ENCODE measurements around the gene LYZL1.
A peak's percentile ranks its signal among the peaks of the same experiment; 100 is the strongest.
"Not testable (repeated sequence)": the region's sequence is repeated elsewhere in the genome, so short reads cannot be mapped to it uniquely, and the experiment has no call there.

The LYZL1 gene

DNA sequence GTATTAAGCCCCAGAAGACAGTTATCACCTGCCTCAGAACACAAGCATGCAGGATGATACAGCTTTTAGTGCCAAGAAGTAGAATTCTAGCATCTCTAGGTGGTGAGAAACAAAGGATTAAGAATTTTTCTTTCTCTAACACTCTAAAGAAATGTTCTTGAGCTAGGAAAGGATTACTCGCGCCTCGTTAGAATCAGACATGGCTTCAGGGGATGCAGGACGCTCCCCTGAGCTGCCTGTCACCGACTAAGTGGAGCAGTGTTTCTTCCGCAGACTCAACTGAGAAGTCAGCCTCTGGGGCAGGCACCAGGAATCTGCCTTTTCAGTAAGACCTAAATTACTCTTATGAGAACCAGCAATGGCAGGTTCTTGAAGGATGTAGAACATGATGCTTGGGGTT is at the start of gene LYZL1:
Gene LYZL1 (plus strand): TSS at position 165 of the 400 bp plus-strand sequence. CDS start 2,798 bp downstream, outside the sequence.
- DNase-seq (ENCODE audit: low read depth) = not testable (repeated sequence)

DNA sequence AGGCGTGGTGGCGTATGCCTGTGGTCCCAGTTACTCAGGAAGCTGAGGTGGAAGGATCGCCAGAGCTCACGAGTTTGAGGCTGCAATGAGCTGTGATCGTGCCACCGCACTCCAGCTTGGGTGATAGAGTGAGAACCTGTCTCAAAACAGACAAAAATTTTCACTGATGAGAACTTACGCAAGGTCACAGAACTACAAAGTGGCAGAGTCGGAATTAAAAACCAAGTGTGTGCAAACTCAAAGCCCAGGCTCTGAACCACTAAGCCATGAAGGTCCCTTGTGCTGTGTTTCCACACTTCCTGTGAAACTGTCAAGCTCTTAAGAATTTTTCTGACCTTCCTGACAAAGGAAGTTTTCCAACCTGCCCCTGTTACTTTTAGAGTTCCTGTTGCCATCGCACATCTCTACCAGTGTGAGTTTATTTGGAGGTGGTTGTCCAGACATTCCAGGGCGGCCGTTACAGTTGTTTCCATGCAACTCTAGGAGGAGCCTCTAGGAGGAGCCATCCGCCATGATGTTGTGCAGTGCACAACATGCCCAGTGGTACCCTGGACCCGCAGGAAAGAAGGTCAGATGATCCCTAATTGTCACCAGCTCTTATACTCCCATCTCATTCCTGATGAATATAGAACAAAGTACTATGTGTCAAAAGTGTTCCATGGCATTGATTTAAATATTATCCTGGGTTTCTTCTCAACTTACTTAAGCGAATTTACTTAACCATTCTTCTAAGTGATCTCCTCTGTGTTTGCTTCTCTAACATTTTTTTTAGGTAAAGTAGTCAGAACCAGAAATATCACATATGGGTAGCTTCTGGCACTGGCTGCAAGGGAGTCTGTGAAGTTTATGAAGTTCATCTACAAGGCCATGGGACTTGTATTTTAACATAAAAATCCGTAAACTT is 49.0 kb upstream of the LYZL1 start:
- no peak for DNase-seq (ENCODE audit: low read depth)

- no peak for DNase-seq (ENCODE audit: low read depth)
Observed at GRCh38 chr10:29240986-29241660, 47.7 kb upstream of the LYZL1 start.

- no peak for DNase-seq (ENCODE audit: low read depth)
Observed at GRCh38 chr10:29241925-29242324, 46.9 kb upstream of the LYZL1 start.

DNA sequence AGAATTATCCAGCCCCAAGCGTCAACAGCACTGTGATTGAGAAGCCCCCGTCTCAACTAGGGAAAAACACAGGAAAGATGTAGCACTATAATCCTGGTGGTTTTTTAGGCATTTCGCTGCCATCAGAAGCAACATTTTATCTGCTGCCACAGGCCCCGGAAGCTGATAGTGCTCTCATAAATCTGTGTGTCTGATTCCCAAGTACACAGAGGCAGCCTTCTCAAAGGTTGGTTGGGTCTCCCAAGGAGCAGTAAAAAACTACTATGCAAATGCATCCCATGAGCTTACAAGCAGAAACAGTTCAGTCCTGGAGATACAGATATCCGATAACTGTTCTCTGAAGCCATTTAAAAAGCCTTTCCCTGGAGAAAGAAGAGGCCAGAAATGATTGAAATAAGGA is 45.8 kb upstream of the LYZL1 start:
- no peak for DNase-seq (ENCODE audit: low read depth)

- DNase-seq (ENCODE audit: low read depth) = no peak
Observed at GRCh38 chr10:29243750-29244149, 45.1 kb upstream of the LYZL1 start.

DNA sequence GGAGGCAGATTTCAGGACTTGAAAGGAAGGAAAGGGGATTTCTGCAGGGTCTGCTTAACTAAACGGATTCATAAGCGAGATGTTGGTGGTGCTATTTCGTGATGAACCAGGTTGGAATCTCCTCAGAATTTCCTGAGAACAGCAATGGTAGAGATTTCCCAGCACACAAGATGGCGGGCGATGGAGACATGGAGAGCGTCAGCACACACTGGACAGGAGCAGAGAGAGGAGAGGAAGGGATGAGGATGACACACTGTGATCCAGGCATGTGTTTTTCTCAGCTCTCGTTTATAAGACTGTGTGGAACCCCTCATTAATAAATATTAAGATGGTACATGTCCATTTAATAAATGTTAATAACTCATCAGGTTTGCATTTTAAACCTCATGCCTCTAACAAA is 43.9 kb upstream of the LYZL1 start:
- no peak for DNase-seq (ENCODE audit: low read depth)

DNA sequence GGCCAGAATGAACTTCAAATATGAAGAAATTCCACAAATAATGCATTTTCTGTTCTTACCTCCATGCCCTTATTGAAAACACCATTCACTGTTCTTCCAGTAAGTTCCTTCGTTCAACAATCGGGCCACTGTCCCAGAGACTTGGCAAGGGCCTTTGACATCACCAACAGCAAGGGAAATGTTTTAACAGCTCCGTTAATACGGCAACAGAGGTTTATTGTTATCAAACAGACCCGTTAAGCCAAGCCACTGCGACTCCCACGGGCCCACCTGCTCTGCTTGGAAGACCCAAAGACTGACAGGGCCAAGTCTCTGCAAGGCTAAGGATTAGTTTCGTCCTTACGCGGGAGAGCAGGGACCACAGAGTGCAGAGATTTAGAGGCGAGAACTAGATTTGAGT is 43.4 kb upstream of the LYZL1 start:
- no peak for DNase-seq (ENCODE audit: low read depth)

GRCh38 chr10:29246449-29246848 is 42.4 kb upstream of the LYZL1 start:
- DNase-seq (ENCODE audit: low read depth) = no peak

GRCh38 chr10:29248158-29248557 is 40.7 kb upstream of the LYZL1 start:
- no peak for DNase-seq (ENCODE audit: low read depth)

- DNase-seq (ENCODE audit: low read depth) = no peak
Observed at GRCh38 chr10:29249018-29249417, 39.9 kb upstream of the LYZL1 start.

- no peak for DNase-seq (ENCODE audit: low read depth)
Observed at GRCh38 chr10:29250066-29250465, 38.8 kb upstream of the LYZL1 start.

DNA sequence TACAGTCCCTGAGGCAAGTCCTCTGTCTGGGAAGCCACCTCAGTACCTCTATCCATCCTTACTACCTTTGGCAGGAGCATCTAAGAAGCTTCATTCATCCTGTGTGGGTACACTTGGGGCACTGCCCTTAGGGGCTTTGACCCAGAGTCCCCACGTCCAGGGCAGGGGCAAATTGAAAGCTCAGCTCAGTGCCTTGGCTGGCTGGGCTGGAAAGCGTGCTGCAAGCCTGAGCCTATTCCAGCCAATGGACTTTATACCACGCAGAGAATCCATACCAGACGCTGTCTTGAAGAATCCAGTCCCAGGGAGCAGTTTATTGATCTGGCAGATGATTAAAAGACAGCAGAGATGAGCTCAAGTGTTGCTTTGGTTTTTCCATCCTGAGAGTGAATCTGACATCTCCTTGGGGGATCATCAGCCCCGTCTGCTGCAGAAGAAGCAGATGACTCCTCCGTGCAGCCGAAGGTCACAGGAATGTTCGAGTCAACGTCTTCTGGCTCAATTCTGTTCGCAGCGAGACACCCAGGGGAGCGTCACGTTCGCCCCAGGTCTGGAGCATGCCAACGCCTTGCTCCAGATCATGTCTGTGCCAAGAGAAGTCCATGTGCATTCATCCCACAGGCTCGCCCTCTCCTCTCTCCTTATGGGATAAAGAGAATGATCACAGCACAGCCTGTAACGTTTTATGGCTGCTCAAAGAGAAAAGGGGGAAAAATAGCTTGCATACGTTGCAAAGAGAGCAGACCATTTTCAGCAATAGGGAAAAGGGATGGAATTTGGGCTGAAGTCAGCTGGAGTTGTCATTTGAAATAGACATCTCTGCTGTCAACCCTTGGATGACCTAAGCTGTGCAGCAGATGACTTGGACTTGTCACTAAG is 35.8 kb upstream of the LYZL1 start:
- DNase-seq (ENCODE audit: low read depth) = no peak

- no peak for DNase-seq (ENCODE audit: low read depth)
Observed at GRCh38 chr10:29253690-29254029, 35.2 kb upstream of the LYZL1 start.

DNA sequence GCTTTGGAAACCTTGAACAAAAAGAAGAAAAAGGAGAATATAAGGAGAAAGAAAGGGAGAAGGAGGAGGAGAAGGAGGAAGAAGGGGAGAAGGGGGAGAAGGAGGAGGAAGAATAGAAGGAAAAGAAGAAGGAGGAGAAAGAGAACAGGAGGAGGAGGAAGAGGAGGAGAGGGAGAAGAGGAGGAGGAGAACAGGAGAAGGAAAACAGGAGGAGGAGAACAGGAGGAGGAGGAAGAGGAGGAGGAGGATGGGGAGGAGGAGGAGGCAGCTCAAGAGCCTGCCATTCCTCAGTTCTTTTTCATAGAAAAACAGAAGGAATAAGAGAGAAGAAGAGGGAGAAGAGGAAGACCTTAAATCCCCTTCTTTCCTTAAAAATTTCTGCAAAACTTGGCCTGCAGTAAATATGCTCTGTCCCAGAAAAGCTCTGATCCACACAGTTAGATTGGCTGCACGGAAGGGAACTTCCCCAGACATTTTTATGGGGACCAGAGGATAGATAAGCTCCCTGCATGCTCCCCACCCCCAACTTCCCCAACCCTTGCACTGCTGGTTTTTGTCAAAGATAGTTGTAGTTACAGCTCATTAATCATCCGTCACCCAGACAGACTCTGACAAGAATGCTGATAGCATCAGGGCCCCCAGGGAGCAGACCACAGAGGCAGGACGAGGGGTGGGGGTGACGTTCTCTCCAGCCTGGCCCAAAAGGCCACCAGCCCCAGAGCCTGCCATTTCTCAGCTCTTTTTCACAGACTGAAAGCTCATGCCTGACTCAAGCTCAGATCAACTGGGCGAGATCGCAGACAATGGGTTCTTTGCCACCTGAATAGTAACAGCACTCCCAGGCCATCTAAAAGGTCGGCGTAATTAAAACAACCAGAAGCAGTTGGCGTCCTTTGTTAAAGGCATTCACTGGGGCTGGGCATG is 34.5 kb upstream of the LYZL1 start:
- DNase-seq (ENCODE audit: low read depth) = no peak

DNA sequence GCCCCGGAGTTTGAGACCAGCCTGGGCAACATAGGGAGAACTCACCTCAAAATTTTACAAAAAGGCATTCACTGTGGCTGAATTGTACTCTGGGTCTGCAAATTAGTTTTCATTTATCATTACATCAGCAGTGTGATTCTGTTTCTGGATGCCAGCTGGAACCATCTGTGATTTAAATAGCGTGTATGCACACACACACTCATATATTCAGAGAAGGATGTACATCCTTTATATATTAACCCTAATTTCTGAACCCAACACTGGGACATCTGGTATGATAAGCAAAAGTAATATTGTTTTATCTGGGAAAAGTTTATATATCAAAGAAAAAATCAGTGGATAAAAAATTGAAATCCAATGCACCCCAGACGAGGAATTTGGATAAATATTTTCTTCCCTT is 33.8 kb upstream of the LYZL1 start:
- no peak for DNase-seq (ENCODE audit: low read depth)

DNA sequence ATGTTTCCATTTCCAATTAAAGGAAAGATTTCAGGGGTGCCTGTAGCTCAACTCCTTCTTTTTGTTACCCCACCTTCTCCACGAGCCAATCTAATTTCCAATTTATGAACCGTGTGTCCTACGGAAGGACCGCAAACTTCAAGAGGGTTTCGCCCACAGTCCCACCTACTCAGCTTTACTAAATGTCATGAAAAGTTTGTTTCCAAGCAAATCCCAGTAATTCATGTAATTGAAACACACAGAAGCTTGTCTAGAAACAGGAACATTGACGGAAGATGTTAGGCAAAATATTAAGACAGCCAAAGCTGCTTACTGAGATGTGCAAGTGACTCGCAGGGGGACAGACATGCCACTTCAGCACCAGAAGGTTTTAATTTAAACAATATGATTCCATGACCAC is 32.9 kb upstream of the LYZL1 start:
- no peak for DNase-seq (ENCODE audit: low read depth)

- no peak for DNase-seq (ENCODE audit: low read depth)
Observed at GRCh38 chr10:29256586-29256985, 32.3 kb upstream of the LYZL1 start.

DNA sequence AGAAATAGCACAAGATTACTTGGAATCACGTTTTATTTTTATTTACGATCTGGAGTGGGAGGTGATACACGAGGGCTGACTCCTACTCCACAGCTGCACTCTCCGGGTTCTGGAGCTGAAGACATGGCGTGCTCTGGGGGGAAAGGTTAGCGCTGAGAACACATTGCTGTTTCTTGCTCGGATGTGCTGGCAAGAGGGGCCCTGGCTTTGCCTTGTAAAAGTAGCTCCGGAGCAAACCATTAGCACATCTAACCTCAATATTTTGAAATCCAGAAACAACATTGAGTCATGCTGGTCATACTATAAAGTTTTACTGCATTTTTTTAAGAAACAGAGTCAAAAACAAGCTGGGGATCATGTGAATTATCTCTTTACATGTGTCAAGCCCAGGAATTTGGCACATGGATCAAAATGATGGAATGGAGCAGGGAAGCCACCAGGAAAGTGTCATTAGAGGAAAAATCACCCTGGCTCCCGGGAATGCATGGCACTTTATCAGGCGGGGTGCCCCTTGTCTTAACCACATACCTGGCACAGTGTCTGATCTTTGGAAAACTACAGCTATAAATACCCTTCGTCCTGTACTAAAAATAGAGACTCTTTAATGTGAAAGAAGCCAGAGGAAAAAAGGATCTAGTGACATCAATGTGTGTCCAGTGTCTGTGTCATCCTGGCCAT is 31.6 kb upstream of the LYZL1 start:
- peak; percentile 64 for DNase-seq (ENCODE audit: low read depth)

- no peak for DNase-seq (ENCODE audit: low read depth)
Observed at GRCh38 chr10:29257784-29258135, 31.1 kb upstream of the LYZL1 start.

- DNase-seq (ENCODE audit: low read depth) = no peak
Observed at GRCh38 chr10:29259498-29259897, 29.4 kb upstream of the LYZL1 start.
